Esophagus squamous epithelium (tissue), 4 donors: ENCODE data around the gene TMC1.

Experiments
- POLR2A ChIP-seq, 4 donors: fragments of 450-650 bp; IDR thresholded peaks; one replicate each; pipeline ENCODE4 v1.6.1; 2017; ENCODE audit warnings: antibody characterized with exemption in 4 of 4, mild to moderate bottlenecking in 4 of 4, moderate library complexity in 3 of 4
- TF ChIP-seq, protein P1 (sequence below), 6 experiments: fragments of 450-650 bp in 4 of 6; fragments of 200-600 bp in 2 of 6; sonication (generic) in 2 of 6; IDR thresholded peaks; one replicate each; pipeline ENCODE4 v1.5.1; 2016 to 2019; ENCODE audit warnings: antibody characterized with exemption in 6 of 6, mild to moderate bottlenecking in 4 of 6, moderate library complexity in 4 of 6

DNA sequence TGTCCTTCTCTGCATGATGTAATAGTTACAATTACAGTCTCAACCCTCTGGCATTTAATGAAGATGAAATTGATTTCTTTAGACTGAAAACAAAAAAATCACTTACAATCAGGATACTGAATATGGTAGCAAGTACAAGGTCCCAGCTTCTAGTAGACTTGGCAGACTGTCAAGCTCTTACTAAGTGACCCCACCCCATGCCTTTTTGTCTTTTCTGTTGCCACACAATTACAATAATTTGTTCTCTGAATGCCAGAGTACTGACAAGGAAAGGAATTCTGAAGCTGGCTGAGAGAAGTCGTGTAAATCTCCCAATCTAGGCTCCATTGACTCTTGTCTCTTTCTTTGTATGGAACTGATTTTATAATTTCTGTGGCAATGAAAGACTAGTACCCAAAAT, 154.2 kb downstream of the TMC1 start:
- TF ChIP-seq, protein P1, sequence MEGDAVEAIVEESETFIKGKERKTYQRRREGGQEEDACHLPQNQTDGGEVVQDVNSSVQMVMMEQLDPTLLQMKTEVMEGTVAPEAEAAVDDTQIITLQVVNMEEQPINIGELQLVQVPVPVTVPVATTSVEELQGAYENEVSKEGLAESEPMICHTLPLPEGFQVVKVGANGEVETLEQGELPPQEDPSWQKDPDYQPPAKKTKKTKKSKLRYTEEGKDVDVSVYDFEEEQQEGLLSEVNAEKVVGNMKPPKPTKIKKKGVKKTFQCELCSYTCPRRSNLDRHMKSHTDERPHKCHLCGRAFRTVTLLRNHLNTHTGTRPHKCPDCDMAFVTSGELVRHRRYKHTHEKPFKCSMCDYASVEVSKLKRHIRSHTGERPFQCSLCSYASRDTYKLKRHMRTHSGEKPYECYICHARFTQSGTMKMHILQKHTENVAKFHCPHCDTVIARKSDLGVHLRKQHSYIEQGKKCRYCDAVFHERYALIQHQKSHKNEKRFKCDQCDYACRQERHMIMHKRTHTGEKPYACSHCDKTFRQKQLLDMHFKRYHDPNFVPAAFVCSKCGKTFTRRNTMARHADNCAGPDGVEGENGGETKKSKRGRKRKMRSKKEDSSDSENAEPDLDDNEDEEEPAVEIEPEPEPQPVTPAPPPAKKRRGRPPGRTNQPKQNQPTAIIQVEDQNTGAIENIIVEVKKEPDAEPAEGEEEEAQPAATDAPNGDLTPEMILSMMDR (IDR thresholded peaks at IDR 0.05) = no peak
- TF ChIP-seq POLR2A (IDR thresholded peaks at IDR 0.05) = no peak
